ENCODE measurements around the gene GREM2. TPM values are rescaled to one million over a fixed set of nuclear protein-coding genes. Genes with fewer than 3 reads are reported as not detected.

GREM2 gene
- total and polyA plus RNA-seq, 10 donors = 0.22 to 1.5 (median 0.69) TPM

GRCh38 chr1:240495601-240496000 lies 116.4 kb downstream of the GREM2 start:
- TF ChIP-seq POLR2A (IDR thresholded peaks at IDR 0.05) (no peak), POLR2AphosphoS5 (IDR thresholded peaks at IDR 0.05) (no peak), CTCF (IDR thresholded peaks at IDR 0.05 in 8 of 11, conservative IDR thresholded peaks at IDR 0.05 in 3 of 11) (no peak)
- H3K36me3 ChIP-seq = no peaks in the 10 kb centered on the region
- peaks cover 0 to 8% (median 0%) of the 10 kb centered on the region in 8 donors for H3K9me3 ChIP-seq
- H3K27ac ChIP-seq = no peak overlapping the region
- intact Hi-C loops (cut with DNase I; ENCODE audit: low total_unique reads) = no loop called here
- H3K4me3 ChIP-seq = no peak overlapping the region
- no peak for DNase-seq
- no peaks in the 10 kb centered on the region for H3K4me1 ChIP-seq
- WGBS, 5 donors = 70 to 87% (median 81%) methylated on average over 4 of the region's 4 CpGs
- H3K27me3 ChIP-seq (replicated peaks in 1 of 7) = peaks cover 0 to 18% (median 0%) of the 10 kb centered on the region in 7 donors

DNA sequence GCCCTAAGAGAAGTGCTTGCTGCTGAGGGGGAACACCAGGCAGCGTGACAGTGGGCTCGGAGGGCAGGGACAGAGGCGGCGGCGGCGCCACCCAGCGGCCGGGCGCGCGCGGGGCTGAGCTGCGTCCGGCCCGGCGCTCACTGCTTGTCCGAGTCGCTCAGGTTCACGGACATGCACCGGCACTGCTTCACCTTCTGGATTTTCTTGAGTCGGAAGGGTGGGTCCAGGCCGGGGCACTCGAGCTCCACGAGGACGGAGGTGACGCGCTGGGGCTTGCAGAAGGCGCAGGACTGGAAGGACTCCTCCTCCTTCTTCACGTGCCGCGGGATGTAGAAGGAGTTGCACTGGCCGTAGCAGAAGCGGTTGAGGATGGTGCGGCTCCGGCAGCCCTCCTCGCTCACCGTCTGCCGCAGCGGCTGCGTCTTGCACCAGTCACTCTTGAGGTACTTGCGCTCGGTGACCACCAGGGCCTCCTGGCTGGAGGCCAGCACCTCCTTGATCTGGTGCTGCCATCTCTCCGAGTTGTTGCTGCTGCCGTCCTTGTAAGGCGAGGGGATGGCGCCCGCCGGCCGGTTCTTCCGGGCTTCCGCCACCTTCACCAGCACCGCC lies 119.0 kb downstream of the GREM2 start:
- DNase-seq = no peak
- peaks cover 0 to 18% (median 0%) of the 10 kb centered on the region in 7 donors for H3K27me3 ChIP-seq (replicated peaks in 1 of 7)
- TF ChIP-seq POLR2AphosphoS5 (IDR thresholded peaks at IDR 0.05) (peak in 1 of 3 donors; percentile 14), POLR2A (IDR thresholded peaks at IDR 0.05) (no peak)

DNA sequence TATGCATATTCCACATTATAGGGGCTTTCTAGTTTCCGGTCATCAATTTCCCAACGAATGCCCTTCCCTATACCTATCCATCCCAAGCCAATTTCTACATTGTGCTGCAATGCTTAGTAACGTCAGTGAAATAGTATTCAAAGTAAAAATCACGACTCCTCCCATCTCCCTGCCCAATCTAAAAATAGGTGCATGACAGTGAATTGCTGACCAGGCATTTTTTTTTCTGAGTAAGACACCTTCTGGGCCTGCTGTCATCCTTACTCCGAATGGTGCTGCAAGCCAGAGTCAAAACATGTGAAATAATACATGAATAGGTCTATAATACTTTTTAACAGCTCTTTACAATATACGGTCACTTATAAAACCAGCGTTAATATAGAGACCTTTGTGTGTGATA lies 120.2 kb downstream of the GREM2 start:
- H3K9me3 ChIP-seq = peaks cover 0 to 8% (median 0%) of the 10 kb centered on the region in 8 donors
- no peak overlapping the region for H3K27ac ChIP-seq

More for the DNA sequence above, 119.0 kb downstream of the GREM2 start:
- H3K4me3 ChIP-seq = peak overlapping the region in 2 of 8 donors; percentile 6 to 36
- no peaks in the 10 kb centered on the region for H3K4me1 ChIP-seq
- intact Hi-C loops (cut with DNase I; ENCODE audit: low total_unique reads) = no loop called here
- WGBS, 5 donors = 42 to 64% (median 49%) methylated on average over 45 to 52 of the region's 52 CpGs
- no peak overlapping the region for H3K27ac ChIP-seq
- peaks cover 0 to 8% (median 0%) of the 10 kb centered on the region in 8 donors for H3K9me3 ChIP-seq
- H3K36me3 ChIP-seq = no peaks in the 10 kb centered on the region

DNA sequence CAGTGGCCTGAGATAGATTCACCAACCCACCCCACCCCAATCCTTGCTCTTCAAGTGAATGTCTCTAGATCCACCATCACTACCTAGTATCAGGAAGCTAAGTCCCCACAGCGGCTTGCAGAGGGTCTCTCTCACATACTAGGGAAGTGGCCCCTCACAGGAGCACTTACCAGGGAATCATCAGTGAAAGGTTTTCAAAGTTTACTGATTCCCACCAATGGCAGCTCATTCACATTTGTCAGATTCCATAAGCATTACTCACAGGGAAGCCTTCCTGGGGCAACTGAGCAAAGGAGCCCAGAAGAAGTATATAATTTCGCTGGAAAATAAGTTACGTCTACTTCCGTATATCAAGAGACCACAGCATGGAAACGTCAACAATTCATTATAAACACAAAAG lies 120.8 kb downstream of the GREM2 start:
- intact Hi-C loops (cut with DNase I; ENCODE audit: low total_unique reads) = no loop called here
- H3K27ac ChIP-seq = no peak overlapping the region
- H3K4me1 ChIP-seq = no peaks in the 10 kb centered on the region
- TF ChIP-seq CTCF (IDR thresholded peaks at IDR 0.05 in 8 of 11, conservative IDR thresholded peaks at IDR 0.05 in 3 of 11) = no peak
- no peak for TF ChIP-seq POLR2A (IDR thresholded peaks at IDR 0.05)
- no peak for TF ChIP-seq POLR2AphosphoS5 (IDR thresholded peaks at IDR 0.05)
- H3K36me3 ChIP-seq = no peaks in the 10 kb centered on the region
- no peak overlapping the region for H3K4me3 ChIP-seq
- 73 to 81% (median 76%) methylated on average over 5 of the region's 5 CpGs for WGBS, 5 donors
- peaks cover 0 to 18% (median 0%) of the 10 kb centered on the region in 7 donors for H3K27me3 ChIP-seq (replicated peaks in 1 of 7)
- DNase-seq = no peak
- H3K9me3 ChIP-seq = peaks cover 0 to 8% (median 0%) of the 10 kb centered on the region in 8 donors

More for the DNA sequence above, 120.2 kb downstream of the GREM2 start:
- H3K36me3 ChIP-seq = no peaks in the 10 kb centered on the region
- no peaks in the 10 kb centered on the region for H3K4me1 ChIP-seq
- DNase-seq = no peak
- 82 to 87% (median 84%) methylated on average over 7 of the region's 7 CpGs for WGBS, 5 donors
- intact Hi-C loops (cut with DNase I; ENCODE audit: low total_unique reads) = no loop called here
- no peak overlapping the region for H3K4me3 ChIP-seq
- TF ChIP-seq CTCF (IDR thresholded peaks at IDR 0.05 in 8 of 11, conservative IDR thresholded peaks at IDR 0.05 in 3 of 11) (no peak), POLR2A (IDR thresholded peaks at IDR 0.05) (no peak), POLR2AphosphoS5 (IDR thresholded peaks at IDR 0.05) (no peak)
- peaks cover 0 to 18% (median 0%) of the 10 kb centered on the region in 7 donors for H3K27me3 ChIP-seq (replicated peaks in 1 of 7)
